CD1c-positive myeloid dendritic cell (primary cell): ENCODE data around the gene HACD3.
"Not testable (repeated sequence)": the region's sequence is repeated elsewhere in the genome, so short reads cannot be mapped to it uniquely, and the experiment has no call there.

ENCODE experiments used
- DNase-seq: peaks from one replicate; pipeline ENCODE4 v3.0.0-alpha.2; 2016; ENCODE audit errors: extremely low spot score

The HACD3 gene

DNA sequence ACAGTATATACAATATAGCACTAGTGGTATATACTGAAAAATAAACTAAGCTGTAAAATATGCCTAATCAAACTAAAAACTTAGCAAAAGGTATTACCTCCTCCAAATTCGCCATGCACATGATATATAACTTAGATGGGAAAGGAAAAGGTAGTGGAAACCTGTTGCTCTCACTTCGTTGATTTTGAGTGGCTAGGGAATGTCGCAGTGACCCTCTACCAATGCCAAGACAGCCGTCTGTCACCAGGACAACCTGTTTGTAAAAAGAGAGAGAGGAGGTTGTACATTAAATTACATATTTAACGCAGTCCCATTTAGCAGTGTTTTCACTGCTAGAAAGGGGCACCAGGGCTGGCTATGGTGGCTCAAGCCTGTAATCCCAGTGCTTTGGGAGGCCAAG lies 69.4 kb downstream of the HACD3 start:
- no peak for DNase-seq

DNA sequence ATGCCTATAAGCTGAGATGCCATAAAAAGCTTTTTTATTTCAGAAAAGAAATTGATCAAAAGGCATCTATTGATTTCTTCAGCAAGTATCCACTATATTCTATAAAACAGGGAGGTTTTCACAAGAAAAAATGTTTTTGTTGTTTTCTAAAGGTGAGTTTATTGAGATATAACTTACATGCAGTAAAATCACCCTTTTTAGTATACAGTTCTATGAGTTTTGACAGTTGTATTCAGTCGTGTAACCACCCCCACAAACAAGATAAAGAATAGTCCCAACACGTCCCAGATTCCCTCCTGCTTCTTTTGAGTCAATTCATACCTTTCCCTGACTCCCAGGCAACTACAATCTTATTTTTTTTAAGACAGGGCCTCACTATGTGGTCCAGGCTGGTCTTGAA lies 72.9 kb downstream of the HACD3 start:
- no peak for DNase-seq

DNA sequence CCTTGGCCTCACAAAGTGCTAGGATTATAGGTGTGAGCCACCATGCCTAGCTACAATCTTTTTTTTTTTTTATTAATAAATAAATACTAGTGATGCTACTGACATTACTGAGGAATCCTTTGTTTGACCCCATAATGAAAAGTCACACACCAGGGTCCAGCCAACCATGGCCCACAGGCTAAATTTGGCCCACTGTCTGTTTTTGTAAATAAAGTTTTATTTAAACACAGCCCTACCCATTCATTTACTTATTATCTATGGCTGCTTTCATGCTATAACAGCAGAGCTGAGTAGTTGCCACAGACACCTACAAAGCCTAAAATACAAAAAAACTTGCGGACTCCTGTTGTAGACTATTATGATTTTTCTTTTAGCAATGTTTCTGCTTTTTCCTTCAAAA lies 73.3 kb downstream of the HACD3 start:
- no peak for DNase-seq

DNA sequence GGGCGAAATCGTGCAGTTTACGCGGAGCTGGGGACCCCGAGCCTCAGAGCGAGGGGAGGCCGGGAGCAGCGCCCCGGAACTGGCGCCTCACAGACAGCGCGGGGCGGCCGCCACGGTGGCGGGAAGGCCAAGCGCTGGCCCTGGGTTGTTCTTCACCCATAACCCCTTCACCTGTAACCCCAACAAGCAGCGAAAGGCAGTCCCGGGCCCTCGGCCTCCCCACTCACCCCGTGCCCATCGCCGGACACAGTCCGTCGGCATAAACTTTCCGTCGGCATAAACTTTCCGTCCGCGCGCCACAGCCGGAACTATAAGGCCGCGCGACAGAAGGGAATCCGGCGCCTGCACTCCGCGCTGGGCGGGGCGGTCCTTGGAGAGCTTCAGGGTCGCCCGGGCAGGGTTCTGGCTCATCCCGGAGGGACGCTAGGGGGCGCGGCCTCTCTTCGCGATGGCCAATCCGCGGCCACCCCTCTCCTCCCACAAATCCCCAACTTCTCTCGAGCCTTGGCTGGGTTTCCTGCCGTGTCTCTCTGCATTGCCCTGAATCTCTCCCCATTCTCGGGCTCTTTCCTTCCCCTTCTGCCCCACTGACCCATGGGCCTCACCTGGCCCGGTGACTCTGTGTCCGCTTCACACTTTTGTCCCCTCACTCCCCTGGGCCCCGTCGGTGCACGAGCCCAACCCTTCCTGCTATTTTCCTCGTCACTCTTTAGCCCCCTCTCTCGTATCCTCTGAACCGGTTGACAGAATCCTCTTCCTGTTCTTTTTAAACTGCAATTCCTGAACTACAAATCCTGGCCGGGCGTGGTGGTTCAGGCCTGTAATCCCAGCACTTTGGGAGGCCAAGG lies 80.8 kb downstream of the HACD3 start, which contains the start of gene INTS14:
Gene INTS14, minus strand, starts transcription at position 261 of the 848 bp plus-strand sequence. CDS start 3,751 bp downstream, outside the sequence.
- peak; percentile 97 for DNase-seq

DNA sequence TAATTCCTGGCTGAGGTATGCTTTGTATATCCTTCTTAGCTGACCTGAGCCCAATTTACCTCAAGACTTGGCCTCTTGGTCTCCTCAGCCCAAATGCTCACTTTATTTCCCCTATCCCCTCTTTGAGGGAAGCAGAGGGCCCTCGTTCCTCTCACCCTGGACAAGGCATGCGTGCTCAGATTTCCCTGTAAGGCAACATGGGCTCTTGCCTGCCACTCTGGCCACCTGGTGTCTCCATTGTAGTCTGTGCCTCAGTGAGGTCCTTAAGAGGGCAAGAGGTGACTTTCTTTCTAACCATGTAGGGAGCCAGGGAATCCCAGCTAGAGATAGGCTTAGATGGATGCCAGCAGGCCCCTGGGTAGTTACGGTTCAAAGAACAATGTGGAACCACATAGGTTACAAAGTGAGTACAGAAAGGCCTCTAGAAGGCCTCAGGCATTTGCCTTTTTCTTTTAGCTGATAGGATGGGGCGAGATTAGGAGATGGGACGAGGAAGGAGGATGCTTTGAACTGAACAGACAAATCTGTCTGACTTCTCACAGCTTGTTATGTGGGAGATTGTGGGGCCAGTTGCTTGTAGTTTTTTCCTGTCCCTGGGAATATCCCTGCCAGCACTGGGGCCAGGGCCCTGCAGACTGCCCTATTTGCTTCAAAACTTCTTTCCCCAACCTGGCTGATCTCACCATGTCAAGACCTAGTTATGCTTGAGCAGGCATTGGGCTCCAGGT lies 81.8 kb downstream of the HACD3 start:
- DNase-seq: no peak

DNA sequence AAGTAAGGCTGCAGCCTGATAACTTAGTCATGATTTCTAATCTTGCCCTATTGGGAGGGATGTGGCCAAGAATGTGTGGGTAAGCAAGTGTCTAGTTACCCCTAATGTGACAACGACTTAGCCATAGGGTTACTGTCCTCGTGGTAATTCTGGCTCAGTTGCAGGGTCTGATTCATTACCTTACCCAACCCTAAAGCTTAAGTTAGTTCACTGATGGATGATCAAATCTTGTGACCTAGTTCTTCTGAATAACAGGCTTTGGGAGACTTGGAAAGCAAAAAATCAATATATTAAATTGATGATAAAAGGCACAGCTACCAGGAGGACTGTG lies 82.3 kb downstream of the HACD3 start:
- no peak for DNase-seq

DNA sequence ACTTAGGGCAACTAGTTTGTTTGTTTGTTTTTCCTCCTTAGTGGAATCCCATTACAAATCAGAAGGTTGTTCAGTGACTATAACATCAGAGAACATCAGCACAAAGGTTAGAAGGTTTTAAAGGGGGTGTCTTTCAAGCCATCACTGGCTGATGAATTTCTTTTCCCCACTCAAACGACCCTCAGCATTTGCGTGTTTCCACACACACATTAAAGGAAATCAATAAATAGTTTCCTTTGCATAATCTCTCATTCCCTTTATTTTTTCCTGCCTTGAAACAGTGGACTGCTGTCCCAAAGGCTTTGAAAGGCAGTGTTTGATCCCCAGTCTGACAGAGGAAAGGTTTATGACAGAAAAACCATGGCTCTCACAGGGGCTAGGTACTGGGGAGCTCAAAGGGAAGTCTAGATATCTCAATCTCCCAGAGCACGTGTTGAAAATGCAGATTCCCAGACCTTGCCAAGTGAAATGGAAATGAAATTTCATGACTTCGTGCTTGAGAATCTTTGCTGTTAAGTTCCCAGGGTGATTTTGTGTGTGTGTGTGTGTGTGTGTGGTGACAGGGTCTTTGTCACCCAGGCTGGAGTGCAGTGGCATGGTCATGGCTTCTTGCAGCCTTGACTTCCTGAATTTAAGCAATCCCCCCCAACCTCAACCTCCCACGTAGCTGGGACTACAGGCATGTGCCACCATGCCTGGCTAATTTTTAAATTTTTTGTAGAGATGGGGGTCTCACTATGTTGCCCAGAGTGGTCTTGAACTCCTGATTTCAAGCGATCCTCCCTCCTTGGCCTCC lies 82.9 kb downstream of the HACD3 start:
- DNase-seq: no peak

DNA sequence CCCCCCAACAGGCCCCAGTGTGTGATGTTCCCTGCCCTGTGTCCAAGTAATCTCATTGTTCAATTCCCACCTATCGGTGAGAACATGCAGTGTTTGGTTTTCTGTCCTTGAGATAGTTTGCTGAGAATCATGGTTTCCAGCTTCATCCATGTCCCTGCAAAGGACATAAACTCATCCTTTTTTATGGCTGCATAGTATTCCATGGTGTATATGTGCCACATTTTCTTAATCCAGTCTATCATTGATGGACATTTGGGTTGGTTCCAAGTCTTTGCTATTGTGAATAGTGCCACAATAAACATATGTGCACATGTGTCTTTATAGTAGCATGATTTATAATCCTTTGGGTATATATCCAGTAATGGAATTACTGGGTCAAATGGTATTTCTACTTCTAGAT lies 85.6 kb downstream of the HACD3 start:
- DNase-seq: not testable (repeated sequence)

DNA sequence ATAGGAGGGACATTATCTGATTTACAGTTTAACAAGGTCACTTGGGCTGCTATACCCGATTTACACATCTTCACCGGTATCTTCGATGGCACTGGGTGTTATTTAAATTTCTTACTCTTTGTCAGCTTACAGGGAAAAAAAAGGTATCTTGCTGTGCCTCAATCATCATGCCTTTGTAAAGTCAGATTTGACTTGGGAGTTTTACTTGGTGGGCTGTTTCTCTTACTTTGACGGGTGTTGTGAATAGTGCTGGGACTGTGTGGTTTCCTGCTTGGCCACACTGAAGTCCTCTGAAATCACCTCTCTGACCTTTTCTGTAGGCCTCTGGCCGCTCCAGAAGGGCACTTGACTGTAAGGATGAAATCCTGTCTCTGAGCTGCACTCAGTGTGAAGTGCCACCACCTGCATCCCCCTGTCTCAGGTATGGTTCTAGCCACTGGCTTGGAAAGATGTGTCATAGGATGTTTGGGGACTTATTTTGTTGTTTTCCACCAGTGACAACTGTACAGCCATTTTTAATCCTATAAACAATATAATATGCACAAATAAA lies 88.4 kb downstream of the HACD3 start:
- no peak for DNase-seq

DNA sequence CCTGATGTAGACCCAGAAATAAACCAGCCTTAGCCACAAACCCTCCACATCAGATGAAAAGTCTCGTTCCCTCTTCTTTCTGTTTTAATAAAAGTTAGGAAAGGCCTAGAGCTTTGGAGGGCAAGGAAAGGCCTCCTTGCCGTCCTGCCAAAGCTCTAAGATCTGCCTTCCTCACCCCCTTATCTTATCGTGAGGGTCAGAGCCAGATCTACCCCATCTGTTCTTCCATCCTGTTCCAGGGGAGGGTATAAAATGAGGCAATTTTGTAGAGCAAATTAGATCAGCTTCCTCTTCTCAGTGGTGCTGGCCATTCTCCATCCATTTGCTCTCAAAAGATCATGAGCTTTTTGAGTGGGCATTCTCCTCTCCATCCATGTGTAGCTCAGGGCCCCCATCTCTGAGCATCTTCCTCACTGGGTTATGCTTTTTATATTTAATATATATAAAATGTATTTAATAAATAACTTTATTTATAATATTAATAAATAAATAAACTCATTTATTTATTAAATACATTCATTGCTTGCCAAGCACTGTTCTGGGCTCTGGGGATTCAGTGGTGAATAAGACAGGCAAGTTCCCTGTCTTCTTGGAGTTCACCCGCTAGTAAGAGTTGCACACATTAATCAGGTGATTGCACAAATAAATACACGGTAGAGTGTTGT lies 89.5 kb downstream of the HACD3 start:
- DNase-seq: no peak

DNA sequence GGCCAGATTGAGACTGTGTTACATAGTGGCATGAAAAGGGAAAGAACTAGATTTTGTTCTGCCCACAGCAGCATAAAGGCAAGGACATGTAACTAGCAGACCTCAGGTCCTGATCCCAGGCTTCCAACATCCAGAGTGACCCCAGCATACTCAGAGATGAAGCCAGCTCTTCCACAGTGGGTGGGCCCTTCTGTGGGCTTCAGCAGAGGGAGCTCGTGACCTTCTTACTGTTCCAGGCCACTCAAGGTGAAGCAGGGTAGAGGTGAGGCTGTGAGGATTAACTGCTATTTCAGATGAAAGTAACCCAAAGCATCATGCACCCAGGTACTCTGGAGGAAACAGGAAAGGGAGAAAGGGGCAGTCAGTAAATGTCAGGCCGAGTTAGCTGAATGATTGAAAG lies 90.6 kb downstream of the HACD3 start:
- no peak for DNase-seq

DNA sequence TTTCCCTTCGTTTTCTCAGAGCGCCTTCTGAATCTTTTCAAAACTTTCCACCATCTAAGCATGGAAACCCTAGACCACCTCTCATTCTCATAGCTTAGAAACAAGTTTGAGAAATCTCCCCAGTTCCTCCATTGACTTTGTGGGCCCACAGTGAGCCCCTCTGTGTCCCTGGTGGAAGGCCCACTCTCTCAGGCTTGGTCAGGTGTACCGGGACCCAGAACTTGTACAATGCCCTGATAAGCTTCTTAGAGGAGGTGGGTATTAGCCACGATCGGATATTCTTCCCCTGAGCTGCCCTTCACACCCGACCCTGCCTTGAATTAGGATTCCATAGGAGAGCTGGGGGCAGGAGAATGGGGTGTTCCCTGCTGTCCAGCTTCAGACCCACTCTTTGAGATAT lies 91.4 kb downstream of the HACD3 start, which contains the start of gene SLC24A1:
Gene SLC24A1, plus strand, starts transcription at position 301 of the 400 bp plus-strand sequence. CDS start 2,143 bp downstream, outside the sequence.
- no peak for DNase-seq

DNA sequence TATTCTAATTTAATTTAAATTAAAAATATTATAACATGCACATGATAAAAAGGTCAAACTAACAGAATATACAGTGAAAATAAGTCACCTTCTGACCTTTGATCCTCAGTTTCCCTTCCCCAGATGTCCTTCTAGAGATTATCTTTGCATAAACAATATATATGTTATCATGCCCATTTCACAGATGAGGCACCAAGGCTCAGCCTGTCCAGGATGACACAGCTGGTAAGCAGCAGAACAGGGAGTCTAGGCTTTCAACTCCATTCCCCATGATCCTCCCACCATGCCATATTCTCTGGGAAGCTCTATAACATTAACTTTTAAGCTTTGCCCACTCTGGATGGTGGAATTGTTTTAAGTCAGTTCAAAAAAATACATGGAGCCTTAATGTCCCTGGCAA lies 92.8 kb downstream of the HACD3 start:
- DNase-seq: no peak

DNA sequence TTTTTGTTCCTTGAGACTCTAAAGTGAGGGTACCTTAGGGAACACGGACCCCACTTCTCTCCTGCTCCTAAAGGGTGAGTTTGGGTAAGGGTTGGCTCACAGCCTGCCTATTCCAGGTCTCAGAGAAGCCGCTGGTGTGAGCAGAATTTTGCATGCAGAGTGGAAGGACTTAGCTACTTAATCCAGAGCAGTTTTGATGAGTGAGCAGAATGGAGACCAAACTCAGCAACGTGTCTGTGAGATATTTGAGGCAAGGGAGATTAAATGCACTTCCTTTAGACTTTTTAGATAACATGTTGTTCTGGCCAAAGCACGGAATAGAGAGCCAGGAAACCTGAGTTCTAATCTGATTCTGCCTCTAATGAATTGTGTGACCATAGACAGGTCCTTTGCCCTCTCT lies 96.6 kb downstream of the HACD3 start:
- DNase-seq: no peak
